CD4-positive, alpha-beta T cell treated with Interferon alpha-2 for 1 hour (primary cell): Measurements from ENCODE around the gene LRRFIP1.
"Not testable (repeated sequence)": the region's sequence is repeated elsewhere in the genome, so short reads cannot be mapped to it uniquely, and the experiment has no call there.

ENCODE experiments used
- DNase-seq, 2 donors: peaks; one replicate each; pipeline ENCODE4 v3.0.0-alpha.2; 2020 to 2022

Gene LRRFIP1

DNA sequence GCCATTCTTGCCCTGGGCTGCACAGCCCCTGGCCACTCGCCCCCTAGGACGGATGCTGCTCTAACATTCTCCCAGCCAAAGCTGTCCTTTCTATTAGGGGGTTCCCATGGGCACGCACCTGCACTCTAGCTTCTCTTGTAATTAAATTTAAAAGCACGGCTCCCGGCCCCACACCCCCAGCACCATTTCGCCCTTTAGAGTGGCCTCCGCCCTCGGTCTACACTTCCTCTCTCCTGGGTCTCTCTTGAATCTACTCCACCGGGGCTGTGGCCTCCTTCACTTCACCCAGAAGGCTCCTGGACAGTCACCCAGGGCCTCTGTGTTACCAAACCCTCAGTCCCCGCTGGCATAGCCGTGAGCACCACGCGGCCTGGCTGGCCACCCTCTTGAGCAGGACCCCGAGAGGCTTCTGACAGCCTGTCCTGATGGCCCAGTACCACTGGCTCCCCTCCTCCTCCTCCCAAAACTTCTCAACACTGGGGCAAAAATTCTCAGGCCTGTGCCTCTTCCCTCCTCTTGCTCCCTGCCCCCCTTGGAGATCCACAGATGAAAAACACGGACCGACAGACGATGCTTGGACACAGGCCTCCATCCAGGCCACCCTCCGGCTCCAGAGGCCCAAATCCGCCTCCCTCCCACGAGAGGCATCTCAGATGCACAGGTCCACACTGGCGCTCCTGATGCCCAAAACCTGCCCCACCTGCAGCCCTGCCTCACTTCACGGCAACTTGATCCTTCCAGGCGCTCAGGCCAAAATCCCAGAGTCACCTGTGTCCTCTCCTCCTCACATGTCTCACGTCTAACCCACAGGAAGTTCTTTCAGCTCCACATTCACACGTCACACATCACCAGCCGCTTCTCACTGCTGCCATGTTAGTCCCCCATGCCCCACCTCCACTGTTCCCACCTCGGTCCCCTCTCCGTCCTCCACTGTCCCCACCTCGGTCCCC is 29.9 kb upstream of the LRRFIP1 start:
- DNase-seq, result no peak

DNA sequence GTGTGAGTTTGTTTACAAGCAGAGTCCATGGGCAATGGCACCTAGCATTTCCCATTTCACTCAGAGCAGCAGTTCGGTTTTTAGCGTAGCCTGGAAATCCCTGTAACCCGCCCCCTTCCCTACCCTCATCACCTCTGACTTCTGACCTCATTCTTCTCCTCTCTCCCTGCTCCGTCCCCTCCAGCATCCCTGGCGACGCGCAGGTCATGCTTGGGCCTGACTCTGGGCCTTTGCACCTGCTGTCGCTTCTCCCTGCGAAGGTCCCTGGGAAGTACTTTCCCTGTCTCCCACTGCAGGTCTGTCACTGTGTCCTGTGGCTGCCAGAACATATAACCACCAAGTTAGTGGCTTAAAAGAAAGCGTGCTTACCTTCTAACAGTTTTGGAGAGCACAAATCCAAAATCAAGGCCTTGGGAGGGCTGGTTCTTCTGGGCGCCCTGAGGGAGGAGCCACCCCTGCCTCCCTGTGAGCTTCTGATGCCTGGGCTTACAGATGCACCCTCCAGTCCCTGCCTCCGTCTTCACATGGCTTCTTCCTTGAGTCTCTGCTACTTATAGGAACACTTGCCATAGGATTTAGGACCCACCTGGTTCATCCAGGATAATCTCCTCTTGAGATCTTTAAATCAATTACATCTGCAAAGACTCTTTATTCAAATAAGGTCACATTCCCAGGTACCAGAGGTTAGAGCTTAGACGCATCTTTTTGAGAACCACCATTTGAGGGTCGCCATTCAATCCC is 28.7 kb upstream of the LRRFIP1 start:
- DNase-seq, result no peak

DNA sequence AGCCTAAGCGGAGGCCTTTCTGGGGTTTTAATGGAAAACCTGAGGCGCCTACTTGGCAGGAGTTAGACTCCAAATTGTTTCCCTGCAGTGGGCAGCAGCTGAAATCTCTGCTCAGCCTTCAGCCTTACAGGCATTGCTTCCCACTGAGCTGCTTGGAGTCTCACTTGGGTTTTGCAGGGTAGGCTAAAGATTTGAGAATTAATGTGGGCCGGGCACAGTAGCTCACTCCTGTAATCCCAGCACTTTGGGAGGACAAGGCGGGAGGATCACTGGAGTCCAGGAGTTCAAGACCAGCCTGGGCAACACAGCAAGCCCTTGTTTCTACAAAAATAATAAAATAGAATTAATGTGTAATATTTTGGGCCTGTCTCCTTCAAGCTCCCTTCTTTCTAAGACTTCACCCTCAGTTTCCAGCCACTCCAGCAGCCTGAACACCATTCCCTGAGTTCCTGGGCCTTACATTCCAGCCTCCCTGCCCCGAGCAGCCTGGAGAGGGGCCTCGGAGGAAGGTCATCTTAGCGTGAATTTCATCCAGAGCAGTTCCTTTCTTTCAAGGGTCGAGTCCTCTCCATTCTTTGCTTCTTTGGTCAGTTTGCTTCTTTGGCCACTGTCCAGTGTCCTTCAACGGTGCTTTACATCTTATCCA is 27.8 kb upstream of the LRRFIP1 start:
- DNase-seq, result no peak

DNA sequence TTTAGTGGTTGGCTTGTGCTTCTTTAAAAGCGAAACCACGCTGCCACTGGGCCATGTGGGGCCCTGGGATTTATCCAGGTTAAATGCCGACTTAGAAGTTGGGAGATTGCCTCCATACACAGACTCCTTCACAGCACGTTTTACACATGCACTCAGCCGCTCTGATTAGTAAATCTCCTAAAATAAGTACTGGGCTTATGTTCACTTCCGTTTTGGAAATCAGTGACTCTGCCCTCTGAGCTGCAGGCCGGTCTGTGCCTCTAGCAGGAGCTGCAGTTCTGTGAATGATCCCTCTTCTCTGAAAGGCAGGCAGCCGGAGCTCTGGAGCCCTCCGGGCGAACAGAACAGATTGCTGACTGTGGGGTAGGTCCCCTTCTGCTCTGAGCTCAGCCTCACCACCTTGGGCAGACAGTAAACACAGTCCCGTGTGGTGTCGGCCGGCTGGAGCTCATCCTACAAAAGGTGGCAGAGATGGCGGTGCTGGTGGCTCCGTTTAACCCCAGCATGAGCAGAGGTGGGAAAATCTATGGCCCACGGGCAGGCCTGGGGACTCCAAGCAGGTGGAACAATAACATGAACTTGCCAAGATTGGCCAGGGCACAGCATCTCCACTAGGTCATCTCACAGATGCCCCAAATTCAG is 27.1 kb upstream of the LRRFIP1 start:
- no peak for DNase-seq

DNA sequence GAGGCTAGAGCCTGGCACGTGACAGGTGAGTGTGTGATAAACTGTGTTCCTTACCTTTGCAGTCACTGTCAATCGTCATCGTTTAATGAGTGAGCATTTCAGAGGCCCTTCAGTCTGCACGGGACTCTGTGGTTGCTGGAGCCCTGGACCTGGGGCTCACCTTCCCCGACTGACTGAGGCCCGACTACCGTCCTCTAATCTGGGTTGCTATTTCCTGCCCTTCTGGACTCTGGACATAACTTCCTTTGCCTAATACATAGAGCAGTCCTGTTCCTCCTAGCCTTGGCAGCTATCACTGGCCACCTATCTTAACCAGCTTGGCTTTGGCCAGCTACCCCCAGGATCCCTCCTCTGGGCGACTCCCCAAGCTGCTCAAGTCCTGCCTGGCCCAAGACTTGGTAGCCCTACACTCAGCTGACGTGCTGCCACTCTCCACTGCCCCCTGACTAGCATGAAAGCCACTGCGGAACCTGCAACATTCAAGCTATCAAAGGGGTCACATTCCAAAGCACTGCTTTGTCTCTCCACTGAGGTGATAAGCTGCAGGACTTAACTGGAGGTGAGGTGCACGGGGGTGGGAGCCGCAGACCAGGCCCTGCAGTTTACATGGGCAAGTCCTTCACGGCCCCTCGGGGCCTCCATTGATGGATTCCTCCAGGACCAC is 25.8 kb upstream of the LRRFIP1 start:
- DNase-seq, result no peak

DNA sequence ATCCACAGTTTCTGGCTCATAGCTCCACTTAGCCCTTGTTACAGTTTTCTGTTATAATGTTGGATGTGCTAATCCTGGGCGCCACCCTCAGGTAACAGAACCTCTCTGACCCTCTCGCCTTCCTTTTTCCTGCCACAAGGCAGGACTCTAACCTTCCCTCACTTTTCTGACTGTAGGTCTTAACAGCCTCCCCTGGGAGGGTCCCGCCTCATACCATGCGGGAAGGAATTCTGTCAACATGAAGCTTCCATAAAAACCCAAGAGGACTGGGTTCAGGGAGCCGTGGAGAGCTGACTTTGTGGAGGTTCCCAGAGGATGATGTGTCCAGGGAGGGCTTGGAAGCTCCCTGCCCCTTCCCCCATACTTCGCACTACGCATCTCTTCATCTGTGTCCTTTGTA is 25.0 kb upstream of the LRRFIP1 start:
- no peak for DNase-seq

DNA sequence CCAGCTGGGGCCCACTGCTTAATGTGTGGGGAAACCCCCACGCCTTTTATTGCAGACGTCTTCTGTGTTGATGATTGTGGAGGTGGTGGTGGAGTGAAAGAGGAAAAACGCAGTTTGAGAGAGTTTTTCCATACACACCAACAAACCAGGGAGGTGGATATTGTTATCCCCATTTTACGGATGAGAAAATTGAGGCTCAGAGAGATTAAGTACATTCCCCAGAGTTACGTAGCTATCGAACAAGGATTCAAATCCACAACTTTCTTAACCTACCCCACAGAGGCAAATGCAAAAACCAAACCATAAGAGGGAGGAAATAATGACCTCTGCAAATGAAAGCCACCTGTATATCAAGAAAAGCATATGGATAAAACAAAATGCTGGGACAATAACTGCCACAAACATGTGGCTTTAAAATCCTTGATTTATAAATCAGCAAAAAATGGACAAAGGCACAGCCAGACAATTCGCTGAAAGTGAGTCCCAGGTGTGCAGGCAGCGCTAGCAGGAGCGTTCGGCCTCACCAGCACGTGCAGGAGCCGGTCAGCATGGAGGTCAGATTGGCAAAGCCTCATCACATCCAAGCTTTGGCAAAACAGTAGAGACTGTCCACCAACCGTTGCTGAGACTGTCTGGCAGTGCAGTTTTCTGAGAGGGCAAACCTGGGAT is 24.2 kb upstream of the LRRFIP1 start:
- DNase-seq, result no peak

DNA sequence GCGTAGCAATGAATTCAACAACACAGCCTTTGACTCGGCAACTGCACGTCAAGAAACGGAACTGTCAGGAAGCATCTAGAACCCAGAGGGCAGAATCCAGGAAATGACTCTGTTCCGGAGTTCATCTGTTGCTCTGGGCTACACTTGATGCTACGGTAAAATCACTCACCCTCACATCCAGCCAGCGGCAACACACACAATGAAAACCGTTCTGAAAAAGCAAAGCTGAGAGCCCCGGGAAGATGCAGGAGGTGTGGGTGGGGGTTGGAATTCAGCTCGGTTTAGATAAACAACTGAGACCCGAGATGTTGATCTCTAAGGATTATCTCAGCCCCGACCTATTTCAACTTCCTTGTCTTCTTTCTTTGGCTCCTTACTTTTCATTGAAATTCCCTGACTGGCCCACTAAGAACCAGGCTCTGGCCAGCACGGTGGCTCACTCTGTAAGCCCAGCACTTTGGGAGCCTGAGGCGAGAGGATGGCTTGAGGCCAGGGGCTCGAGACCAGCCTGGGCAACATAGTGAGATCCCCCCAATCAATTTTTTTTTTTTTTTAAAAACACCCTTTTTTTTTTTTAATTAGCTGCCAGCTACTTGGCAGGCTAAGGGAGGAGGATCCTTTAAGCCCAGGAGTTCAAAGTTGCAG is 23.5 kb upstream of the LRRFIP1 start:
- DNase-seq, result peak; percentile 85 to 88

DNA sequence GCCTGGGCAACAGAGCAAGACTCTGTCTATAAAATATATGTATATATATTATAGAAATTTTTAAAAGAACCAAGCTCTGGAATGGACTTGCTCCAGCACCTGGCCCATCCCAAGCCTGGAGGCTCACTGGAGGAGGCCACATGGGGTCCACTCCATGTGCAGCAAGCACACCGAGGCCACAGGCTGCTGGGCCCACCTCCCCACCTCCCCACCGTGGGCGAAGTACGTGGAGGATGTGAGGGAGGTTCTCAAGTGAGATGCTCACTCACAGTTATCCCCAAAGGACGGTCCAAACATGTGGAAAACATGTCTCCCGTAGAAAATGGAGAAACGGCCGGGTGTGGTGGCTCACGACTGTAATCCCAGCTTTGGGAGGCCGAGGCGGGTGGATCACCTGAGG is 23.0 kb upstream of the LRRFIP1 start:
- no peak for DNase-seq

DNA sequence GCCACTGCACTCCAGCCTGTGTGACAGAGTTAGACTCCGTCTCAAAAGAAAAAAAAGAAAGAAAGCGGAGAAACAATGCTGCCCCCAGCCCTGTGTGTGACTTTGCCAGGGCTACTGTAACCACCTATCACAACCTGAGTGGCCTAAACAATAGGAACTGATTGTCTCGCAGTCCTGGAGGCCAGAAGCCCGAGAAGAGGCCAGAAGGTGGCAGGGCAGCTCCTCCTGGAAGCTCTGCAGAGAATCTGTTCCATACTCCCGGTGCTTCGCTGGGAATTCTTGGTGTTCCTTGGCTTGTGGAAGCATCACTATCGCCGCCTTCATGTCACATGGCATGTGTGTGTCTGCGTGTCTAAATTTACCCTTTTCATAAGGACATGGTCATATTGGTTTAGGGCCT is 22.4 kb upstream of the LRRFIP1 start:
- no peak for DNase-seq

DNA sequence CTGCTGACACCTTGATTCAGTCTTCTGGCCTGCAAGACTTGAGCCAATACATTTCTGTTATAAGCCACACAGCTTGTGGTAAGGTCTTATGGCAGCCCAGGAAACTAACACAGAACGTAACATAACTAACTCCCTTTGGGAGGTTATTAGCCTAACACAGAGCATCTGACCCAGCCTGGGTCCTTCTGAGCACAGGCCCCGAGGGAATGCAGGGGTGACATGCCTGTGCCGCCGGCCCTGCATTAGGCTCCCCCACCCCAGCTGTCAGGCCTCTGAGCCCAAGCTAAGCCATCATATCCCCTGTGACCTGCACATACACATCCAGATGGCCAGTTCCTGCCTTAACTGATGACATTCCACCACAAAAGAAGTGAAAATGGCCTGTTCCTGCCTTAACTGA is 20.9 kb upstream of the LRRFIP1 start:
- DNase-seq, result not testable (repeated sequence)

DNA sequence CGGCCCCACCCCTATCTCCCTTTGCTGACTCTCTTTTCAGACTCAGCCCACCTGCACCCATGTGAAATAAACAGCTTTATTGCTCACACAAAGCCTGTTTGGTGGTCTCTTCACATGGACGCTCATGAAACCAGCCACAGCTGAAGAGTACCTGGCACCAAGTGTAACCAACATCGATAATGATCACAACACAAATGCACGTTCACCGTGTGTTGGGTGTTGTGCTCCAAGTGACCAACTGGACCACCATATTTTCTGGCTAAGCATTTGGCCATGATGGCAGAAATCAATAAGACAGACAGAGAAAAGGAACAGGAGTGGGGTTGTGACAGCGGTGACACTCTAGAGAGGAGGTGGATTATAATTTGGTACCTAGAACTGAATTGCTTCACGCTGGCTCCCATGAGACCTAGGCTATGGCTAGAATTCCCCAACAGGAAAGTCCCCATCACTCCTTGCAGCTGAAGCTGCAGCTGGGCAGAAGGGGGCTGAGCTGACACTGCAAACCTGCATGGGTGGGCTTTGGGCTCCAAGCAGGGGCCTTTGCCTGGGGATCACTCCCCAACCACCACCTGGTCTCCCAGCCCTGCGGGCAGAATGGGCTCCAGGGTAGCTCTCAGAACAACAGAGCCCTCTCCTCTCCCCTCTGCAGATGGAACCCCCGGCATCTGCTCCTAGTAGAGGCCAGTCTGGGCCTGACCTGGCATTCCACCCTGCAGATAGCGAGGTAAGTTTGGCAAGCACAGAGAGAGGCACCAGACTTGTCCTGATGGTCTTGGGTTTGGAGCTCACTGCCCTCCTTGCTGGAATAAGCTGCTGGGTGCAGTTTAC is 14.6 kb upstream of the LRRFIP1 start:
- DNase-seq, result no peak

DNA sequence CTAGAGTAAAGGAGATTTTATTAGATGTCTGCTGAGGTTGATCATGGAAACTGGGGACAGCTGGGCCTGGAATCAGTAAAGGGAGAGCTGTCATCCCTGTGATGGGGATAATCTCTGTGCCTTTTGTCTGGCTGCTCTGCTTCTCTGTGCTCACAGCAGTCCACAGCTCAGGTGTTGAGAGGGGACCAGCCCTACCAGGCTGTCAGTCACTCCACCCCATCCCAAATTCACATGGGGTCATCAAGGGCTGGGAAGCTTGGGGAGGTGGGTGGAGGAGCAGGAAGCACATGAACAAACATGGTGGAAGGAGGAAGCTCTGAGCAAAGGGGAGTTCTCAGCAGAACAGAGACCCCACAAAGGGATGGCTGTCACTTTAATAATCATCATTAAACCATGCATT is 13.7 kb upstream of the LRRFIP1 start:
- DNase-seq, result no peak

DNA sequence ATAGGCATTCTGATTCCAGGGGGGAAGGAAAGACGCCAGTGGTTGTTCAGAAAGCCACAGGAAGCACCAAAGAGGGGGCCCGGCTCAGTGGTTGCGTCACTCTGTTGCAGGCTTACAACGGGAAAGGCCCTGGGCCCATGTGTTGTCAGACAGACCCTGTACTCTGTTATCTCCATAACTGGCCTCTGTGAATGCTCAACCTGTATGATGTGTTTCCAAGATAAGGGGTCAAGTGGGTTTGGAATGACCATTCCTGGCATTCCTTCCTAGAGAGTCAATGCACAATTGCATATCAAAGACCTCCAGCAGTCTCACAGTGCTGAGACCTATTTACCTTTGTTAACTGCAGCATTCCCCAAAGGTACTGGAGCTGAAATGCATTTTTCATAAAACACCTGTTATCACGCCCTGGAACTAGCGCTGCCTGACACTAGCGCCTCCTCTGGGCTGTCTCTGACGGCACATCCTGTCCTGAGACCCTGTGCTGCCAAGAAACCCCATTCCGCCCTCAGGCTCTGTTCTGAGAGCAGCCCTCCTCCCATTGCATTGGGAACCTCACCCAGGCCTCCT is 13.2 kb upstream of the LRRFIP1 start:
- DNase-seq, result no peak

DNA sequence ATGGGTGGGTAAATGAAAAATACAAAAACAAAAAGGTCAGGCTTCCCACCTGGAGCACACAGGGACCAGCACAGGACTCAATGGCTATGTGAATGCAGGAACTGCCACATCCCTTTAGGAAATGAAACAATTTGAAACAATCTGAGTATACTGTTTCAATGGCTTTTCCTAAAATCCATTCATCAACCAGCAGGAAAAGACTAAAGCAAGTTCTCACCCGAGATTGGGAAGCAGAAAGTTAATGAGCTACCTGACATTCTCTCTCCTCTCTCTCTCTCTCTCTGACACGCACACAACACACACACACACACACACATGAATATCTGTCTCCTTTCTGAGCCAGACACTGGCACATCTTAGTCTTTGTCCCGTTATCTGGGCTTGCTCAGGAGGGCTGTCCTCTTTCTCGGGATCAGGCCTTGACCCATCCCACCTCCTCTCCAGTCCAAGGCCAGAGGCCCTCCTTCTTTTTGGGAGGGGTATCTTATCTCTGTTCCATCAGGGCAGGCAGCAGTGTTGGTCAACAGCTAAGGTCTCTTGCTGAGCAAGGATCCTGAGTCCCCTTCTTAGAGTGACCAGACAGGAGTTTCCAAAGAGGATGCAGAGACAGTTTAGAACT is 11.6 kb upstream of the LRRFIP1 start:
- no peak for DNase-seq

DNA sequence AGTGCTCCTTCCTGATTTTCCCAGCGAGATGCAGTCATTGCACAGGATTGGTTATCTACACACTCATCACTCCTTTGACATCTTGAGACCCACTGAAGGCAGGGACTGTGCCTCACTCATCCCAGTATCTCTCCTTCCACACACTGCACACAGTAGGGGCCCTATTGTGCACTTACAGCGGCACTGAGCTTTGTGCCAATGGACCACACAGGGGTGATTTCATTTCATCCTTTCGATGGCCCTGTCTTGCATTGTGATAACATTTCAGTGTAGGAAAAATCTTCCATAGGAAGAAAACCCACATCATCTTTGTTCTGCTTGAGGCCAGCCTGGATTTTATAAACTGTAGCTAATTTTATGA is 11.0 kb upstream of the LRRFIP1 start:
- DNase-seq, result no peak

DNA sequence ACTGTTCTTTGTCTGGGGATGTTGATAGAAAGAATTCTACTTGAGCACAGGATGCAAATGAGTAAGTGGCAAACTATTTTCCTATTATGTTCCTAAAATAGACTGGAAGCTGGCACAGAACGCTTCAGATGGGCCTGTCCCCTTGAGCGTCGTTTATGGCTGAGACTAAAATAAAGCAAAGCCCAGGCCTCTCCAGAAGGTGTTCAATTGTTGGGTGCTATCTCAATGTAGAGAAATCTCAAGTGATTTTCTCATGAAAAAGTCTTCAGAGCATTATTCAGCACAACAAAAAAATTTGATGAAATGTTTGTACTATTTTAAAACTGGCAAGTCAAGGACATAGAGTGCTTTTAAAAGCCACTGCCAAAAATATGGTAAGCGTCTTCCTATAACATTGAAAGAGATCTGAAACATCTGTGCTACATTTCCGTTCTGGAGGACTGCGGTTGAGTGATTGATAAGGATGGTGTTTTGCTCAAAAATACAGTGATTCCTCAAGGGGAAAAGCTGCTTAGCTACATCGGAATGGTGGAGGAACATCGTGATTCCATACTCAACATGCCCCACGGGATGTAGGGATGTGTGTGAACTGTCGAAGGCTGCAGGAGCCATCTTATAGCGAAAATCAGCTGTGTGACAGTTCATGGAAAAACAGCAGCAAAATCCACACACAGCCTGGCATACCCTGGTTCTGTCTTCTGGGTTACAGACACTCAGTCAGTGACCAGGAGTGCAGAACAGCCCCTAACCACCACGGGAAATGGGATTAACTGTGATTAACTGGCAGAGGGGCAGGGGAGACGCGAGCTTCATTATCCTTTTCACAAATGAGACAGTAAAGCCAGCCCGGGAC is 10.4 kb upstream of the LRRFIP1 start:
- peak in 1 of 2 donors; percentile 34 for DNase-seq

DNA sequence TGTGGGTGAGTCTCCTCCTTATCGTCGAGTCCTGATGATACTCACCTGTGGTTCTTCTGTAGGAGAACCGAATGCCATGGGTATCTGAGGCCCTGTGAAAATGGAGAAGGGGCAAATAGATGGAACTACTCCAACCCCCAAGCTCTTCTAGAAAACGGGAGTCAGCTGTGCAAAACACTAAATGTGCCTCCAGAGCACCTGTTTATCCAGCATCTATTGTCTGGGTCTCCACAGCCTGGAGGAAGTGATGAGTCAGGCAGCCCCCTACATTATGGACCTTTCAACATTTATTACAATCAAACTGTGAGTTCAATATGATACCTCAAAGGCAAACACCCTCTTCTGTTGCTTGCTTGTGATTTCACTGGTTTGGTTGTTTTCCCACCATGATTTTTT is 9.8 kb upstream of the LRRFIP1 start:
- no peak for DNase-seq

DNA sequence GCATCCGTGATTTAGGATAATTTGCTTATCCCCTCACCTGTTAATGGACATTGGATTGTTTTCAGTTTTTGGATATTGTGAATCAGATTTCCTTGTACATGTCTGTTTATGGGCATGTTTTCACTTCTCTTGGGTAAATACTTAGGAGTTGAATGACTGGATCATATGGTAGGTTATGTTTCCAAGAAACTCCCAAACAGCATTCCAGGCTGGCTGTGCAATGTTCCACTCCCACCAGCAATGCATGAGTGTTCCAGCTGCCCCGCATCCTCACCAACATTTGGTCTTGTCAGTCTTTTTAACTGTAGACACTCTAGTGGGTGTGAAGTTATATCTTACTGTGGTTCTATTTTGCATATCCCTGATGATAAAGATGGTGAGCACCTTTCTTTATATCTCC is 8.9 kb upstream of the LRRFIP1 start:
- DNase-seq, result no peak
